Measurements from ENCODE around the gene PRKCE.
"Not testable (repeated sequence)": the region's sequence is repeated elsewhere in the genome, so short reads cannot be mapped to it uniquely, and the experiment has no call there.

The PRKCE gene

DNA sequence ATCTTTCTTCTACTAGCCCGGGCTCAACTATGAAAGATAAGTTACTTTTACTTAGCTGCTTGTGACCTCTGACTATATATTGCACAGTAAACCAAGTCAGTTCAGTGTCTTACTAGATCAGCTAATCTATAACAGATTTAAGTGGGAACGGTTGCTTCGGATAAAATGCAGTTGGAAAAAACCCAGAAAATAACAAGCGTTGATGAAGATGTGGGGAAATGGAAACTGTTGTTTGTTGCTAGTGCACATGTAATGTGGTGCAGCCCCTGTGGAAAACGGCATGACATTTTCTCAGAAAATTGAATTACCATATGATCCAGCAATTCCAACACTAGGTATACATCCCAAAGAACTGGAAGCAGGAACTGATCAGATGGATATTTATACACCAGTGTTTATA lies 248.5 kb downstream of the PRKCE start:
- DNase-seq, result no peak

DNA sequence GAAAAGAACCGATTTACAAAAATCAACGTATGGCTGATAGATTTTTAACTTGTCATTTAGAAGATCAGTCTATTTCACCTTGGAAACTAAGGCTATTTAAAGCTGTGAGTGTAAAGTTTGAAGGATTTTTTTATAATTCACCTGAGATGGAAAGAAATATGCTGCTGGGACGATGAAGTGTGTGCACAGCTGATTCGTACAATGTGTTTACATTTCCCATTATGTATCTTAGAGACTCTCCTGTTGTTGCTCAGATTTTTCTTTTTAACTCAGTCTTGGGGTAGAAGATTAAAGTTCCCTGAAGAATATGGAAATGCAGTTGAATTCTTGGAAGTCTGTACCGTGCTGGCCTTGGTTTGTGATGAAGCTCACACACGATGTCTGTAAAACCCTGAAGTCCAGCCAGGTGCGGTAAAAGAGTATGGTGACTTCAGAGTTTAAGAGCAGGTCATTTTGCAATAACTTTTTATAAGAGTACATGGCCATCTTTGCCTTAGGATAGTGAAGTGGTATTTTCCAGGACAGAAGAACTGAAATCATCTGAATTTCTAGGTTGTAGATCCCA lies 250.1 kb downstream of the PRKCE start:
- no peak for DNase-seq

GRCh38 chr2:45902380-45902779 lies 250.9 kb downstream of the PRKCE start:
- DNase-seq, result no peak

GRCh38 chr2:45902781-45903375 lies 251.4 kb downstream of the PRKCE start:
- DNase-seq, result no peak

DNA sequence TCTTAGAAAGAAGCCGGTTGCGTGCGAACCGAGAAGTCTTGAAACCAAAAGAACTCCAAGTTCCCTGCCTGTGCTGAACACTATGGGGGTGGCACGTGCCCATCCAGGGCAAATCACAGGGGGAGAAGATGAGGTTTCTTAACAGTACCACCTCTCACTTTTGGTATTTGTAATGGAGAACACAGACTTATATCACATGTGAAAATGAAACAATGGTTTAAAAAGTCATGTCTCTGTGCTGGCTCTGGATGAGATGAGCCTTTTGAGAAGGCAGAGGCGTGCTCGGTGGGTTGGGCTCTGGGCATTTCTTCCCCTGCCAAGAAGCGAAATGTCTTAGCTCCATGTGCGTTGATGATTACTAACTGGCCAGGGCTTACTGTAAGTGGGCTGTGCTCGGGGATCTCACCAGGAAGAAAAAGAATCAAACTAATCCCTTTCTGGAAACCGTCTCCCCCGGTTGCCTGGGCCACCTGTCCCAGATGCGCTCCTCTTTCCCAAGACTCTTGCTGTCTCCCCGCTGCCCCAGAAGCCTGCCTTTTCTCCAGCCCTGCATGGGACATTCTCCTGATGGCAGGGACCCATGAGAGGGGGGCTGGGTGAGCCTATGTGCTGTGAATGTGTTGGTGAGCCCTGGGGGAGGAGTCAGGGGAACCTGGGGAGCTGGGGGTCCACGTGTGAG lies 252.9 kb downstream of the PRKCE start:
- no peak for DNase-seq

DNA sequence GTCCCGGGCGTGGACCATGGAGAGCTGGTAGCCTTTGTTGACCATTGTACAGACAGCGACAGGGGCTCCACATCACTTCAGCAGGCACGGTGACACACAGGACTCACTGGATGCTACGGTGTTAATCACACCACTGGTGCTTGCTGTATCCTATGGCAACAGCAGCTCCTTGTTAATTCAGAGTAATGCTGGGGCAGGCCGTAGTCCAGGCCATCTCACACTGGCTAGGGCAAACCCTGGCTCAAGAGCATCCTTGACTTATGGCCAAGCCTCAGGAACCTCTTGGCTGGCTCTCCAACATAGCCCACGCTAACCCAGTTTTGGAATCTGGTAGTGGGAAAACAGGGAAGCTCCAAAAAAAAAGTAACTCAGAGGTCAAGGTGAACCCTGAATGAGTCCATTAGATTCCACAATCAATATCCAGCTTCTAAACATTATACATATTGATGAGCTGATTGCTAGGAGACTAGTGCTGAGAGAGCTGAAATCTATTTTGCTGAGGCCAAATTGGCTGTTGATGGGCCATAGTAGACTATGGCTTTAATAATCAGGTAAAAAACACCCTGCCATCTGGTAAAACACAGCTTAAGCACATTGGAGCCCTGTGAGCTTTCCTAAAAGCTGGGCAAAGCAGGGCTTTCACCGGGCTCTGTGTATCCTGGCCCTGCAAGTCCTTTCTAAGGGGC lies 253.6 kb downstream of the PRKCE start:
- peak; percentile 16 for DNase-seq

- DNase-seq, result peak; percentile 61
These were observed 254.1 kb downstream of the PRKCE start for GRCh38 chr2:45905632-45905958.

- no peak for DNase-seq
These were observed 256.1 kb downstream of the PRKCE start for GRCh38 chr2:45907592-45907991.

- DNase-seq, result no peak
These were observed 257.1 kb downstream of the PRKCE start for GRCh38 chr2:45908316-45909170.

DNA sequence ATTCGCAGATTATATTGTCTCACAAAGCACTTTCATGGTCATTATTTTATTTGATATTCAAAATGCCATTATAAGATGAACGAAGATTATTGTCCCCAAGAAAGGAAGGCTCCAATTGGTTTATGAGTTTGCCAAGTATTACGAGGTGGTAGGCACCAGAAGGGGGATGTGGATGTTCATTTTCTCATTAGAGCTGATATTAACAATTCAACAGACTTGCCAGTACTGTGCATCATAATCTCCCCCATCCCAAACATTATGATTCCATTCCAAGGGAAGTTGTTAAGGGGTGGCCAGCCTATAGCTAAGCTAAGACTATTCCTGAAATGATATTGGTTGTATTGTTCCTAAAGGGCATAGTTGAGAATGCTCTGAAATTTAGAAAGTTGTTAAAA lies 257.7 kb downstream of the PRKCE start:
- no peak for DNase-seq

GRCh38 chr2:45909677-45910191 lies 258.3 kb downstream of the PRKCE start:
- DNase-seq, result no peak

GRCh38 chr2:45910473-45911060 lies 259.1 kb downstream of the PRKCE start:
- DNase-seq, result no peak

- no peak for DNase-seq
These were observed 260.1 kb downstream of the PRKCE start for GRCh38 chr2:45911538-45911937.

- DNase-seq, result no peak
These were observed 260.6 kb downstream of the PRKCE start for GRCh38 chr2:45912109-45912508.

DNA sequence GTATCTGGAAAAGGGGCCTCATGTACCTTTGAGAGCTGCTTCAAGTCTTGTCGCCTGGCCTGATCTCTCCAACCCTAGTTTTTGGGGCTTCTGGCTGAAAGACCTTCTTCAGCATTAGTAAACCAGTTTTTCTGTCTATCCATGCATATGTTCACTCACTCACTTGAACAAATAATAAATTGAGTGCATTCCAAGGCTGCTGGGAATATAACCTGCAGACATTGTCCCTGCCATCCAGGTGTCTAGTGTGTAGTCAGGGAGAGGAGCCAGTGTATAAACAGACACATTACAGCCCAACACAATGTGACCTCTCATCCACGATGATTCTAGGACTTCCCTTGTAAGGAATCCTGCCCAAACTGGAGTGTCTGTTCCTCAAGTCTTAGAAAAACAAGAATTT lies 262.1 kb downstream of the PRKCE start:
- DNase-seq, result no peak

GRCh38 chr2:45915523-45915922 lies 264.0 kb downstream of the PRKCE start:
- DNase-seq, result no peak

DNA sequence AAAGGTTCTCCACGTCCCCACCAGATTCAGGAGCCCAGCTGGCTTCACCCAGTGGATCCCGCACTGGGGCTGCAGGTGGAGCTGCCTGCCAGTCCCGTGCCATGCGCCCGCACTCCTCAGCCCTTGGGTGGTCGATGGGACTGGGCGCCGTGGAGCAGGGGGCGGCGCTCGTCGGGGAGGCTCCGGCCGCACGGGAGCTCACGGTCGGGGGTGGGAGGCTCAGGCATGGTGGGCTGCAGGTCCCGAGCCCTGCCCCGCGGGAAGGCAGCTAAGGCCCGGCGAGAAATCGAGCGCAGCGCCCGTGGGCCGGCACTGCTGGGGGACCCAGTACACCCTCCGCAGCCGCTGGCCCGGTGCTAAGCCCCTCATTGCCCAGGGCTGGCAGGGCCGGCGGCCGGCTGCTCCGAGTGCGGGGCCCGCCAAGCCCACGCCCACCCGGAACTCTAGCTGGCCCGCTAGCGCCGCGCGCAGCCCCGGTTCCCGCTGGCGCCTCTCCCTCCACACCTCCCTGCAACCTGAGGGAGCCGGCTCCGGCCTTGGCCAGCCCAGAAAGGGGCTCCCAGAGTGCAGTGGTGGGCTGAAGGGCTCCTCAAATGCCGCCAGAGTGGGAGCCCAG lies 266.2 kb downstream of the PRKCE start:
- not testable (repeated sequence) for DNase-seq

DNA sequence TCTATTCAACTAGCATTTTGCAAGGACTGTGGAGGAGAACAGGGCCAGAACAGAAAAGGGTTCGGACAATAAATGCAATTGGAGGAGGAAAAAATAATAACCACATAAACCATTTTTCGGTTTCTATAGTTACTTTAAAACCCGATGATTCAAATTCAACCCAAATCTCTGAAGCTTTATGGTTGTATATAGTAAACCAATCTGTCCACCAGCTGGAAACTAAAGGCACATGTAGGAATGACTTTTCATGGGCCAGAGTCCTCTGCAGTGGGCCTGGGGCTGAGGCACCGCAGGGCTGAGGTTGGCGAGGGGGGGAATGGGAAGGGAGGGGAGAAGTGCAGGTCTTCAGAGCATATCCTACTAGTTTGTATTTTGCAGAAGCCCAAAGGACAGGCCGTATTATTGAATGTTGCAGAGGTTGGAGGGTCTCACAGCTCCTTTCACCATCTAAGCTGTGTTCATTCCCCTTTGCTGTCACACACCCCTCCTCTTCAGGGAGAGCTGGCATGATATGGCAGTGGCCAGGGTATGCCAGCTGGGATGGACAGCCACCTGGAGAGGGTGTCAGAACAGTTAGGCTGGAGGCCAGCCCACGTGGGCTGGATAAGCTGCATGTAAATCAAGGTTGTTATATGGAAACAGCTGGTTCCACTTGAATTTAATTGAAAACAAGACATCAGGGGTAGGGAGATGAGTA lies 267.1 kb downstream of the PRKCE start:
- peak; percentile 70 for DNase-seq

DNA sequence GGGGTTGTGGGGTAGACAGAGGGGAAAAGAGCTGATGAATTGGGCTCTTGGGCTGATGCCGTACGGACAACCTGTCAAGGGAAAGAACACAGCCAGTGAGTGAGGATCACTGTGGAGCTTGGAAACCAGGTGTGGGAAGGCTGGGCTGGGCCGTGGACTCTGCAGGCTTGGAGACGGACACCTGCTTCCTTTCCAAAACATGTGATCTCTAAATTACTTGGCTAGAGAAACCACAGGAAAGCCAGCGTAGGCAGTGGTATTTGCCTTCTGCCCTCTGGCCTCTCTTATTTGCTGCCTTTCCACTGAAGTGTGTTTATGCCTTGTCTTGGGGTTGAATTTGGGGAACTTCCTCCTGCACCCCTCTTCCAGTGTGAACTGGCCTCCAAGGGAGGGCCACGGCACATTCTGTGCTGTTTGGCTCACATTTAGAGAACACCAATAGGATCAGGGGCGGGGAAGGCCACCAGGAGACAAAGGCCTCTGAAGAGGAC lies 267.7 kb downstream of the PRKCE start:
- peak; percentile 70 for DNase-seq

GRCh38 chr2:45919711-45920111 lies 268.2 kb downstream of the PRKCE start:
- no peak for DNase-seq

DNA sequence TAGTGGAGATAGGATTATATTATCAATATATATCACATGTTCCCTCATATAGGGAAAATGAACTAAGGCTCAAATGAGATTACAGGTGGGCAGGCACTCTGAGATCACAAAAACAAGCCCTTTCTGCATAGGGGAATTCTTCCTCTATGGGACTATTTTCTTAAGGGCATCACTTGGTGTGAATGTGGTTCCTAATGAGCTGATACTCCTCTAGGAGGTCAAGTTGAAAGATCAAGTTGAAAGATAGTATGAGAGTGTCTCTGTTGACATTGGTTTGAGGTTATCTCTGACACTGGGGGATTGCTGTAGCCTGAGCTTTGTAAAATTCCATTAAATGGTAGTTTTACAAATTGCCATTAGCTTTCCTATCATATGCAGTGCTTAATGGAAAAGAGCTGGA lies 270.4 kb downstream of the PRKCE start:
- no peak for DNase-seq

Data from DMS153 (cell line).